Posterior vena cava (tissue), 2 donors: ENCODE results near the gene TCP1. TPM values are rescaled to one million over a fixed set of nuclear protein-coding genes. Genes with fewer than 3 reads are reported as not detected.

Experiments used
- total RNA-seq, 2 donors: library from RNA; stranded (reverse); fragmentation: NEBNext Ultra II Directional; extraction: Animal tissue kit (Norgen Biotek cat#: 25700); gene quantifications; one replicate each; pipeline ENCODE4 v1.2.1, GENCODE V29; 2021
- donor health status: DM: yes; HTN: yes; CAD: no.
- donor health status: DM: yes; HTN: yes; CAD: no.

Gene TCP1
- total RNA-seq, 2 donors from 2014 or later, result 116 to 137 TPM

Other genes starting within 250 kb of the TCP1 start
- gene SOD2, start 96.4 kb downstream of the TCP1 start, total RNA-seq, result 100 to 1,000 TPM; 584 to 998 TPM
- gene WTAP, start 62.1 kb downstream of the TCP1 start, total RNA-seq, result 10 to 100 TPM; 70.1 to 84.7 TPM
- 10 to 100 TPM; 11.0 to 13.6 TPM for gene ACAT2, start 27.6 kb downstream of the TCP1 start, total RNA-seq
- gene MRPL18, start 865 bp upstream of the TCP1 start, total RNA-seq, result 10 to 100 TPM; 62.9 to 66.4 TPM
- gene PNLDC1, start 10.7 kb upstream of the TCP1 start, total RNA-seq, result under 1 TPM in 1 of 2 donors, not detected in 1; 0.19 TPM
- gene MAS1, start 101.4 kb upstream of the TCP1 start, total RNA-seq, result under 1 TPM; 0.29 to 0.42 TPM
- gene IGF2R, start 179.5 kb upstream of the TCP1 start, total RNA-seq, result 10 to 100 TPM; 62.7 to 71.8 TPM